GM21367 (cell line): ENCODE data around the gene AATK.

ENCODE experiments used
- ATAC-seq: cut with Tn5 transposase; IDR thresholded peaks from one replicate; pipeline ENCODE4 v1.9.1; 2021; ENCODE audit not compliant: unreplicated experiment

Gene AATK

GRCh38 chr17:81197409-81197795 lies 31.4 kb upstream of the AATK start:
- ATAC-seq: no peak

GRCh38 chr17:81196505-81197408 lies 30.7 kb upstream of the AATK start:
- no peak for ATAC-seq

GRCh38 chr17:81195941-81196495 lies 30.0 kb upstream of the AATK start:
- no peak for ATAC-seq

GRCh38 chr17:81194941-81195901 lies 29.2 kb upstream of the AATK start:
- ATAC-seq: no peak

GRCh38 chr17:81194225-81194760 lies 28.3 kb upstream of the AATK start:
- ATAC-seq: no peak

- ATAC-seq: no peak
Observed at GRCh38 chr17:81193470-81194224, 27.6 kb upstream of the AATK start.

GRCh38 chr17:81193051-81193410 lies 27.0 kb upstream of the AATK start:
- no peak for ATAC-seq

GRCh38 chr17:81192386-81193050 lies 26.5 kb upstream of the AATK start:
- ATAC-seq: no peak

- ATAC-seq: no peak
Observed at GRCh38 chr17:81191646-81192045, 25.6 kb upstream of the AATK start.

- no peak for ATAC-seq
Observed at GRCh38 chr17:81191116-81191515, 25.1 kb upstream of the AATK start.

- no peak for ATAC-seq
Observed at GRCh38 chr17:81190591-81190990, 24.6 kb upstream of the AATK start.

GRCh38 chr17:81189670-81190530 lies 23.9 kb upstream of the AATK start:
- ATAC-seq: no peak

- no peak for ATAC-seq
Observed at GRCh38 chr17:81189016-81189415, 23.0 kb upstream of the AATK start.

- ATAC-seq: no peak
Observed at GRCh38 chr17:81188491-81188840, 22.4 kb upstream of the AATK start.

- ATAC-seq: no peak
Observed at GRCh38 chr17:81187586-81188490, 21.8 kb upstream of the AATK start.

GRCh38 chr17:81187120-81187519 lies 21.1 kb upstream of the AATK start:
- ATAC-seq: no peak

GRCh38 chr17:81186203-81186602 lies 20.2 kb upstream of the AATK start:
- no peak for ATAC-seq

GRCh38 chr17:81184555-81184954 lies 18.5 kb upstream of the AATK start:
- ATAC-seq: no peak
